Stomach (tissue), 9 donors: Measurements from ENCODE around the gene NRP2. TPM values are rescaled to one million over a fixed set of nuclear protein-coding genes. Genes with fewer than 3 reads are reported as not detected.
A peak's percentile ranks its signal among the peaks of the same experiment; 100 is the strongest.

Source experiments
- DNase-seq, 2 donors: peaks; one replicate each; pipeline versions ENCODE4 v3.0.0 to v3.0.0-alpha.2; 2013 to 2019
- H3K27ac ChIP-seq, 5 donors: fragments of 200-600 bp in 4 of 5; sonication (generic) in 4 of 5; one replicate each; pipeline ENCODE4 v1.5.1; 2013 to 2019; ENCODE audit warnings: mild to moderate bottlenecking in 1 of 5, moderate library complexity in 1 of 5
- H3K27me3 ChIP-seq, 3 donors: fragments of 200-600 bp; sonication (generic); one replicate each; pipeline ENCODE4 v1.5.1; 2017 to 2019; ENCODE audit warnings: mixed run types in 1 of 3
- H3K36me3 ChIP-seq, 4 donors: fragments of 200-600 bp; sonication (generic); 1 replicate in 3 of 4; 2 replicates in 1 of 4; pipeline ENCODE4 v1.5.1; 2016 to 2019
- H3K4me1 ChIP-seq, 4 donors: fragments of 200-600 bp; sonication (generic); one replicate each; pipeline ENCODE4 v1.5.1; 2016 to 2019
- H3K4me3 ChIP-seq, 4 donors: fragments of 200-600 bp; sonication (generic) in 3 of 4; one replicate each; pipeline ENCODE4 v1.5.1; 2016 to 2019; ENCODE audit warnings: mild to moderate bottlenecking in 1 of 4
- H3K9me3 ChIP-seq, 4 donors: fragments of 200-600 bp; sonication (generic); one replicate each; pipeline ENCODE4 v1.5.1; 2016 to 2019
- CTCF ChIP-seq, 7 experiments: fragments of 450-650 bp in 4 of 7; fragments of 200-600 bp in 3 of 7; sonication (generic) in 3 of 7; IDR thresholded peaks; one replicate each; pipeline ENCODE4 v1.5.1; 2016 to 2019; ENCODE audit warnings: antibody characterized with exemption in 7 of 7, control low read depth in 2 of 7, mild to moderate bottlenecking in 1 of 7
- EP300 ChIP-seq: sonication (generic); formaldehyde crosslinking; IDR thresholded peaks from one replicate; pipeline ENCODE4 v1.6.1; 2017; ENCODE audit warnings: antibody characterized with exemption
- POLR2A ChIP-seq, 4 donors: fragments of 450-650 bp; IDR thresholded peaks; one replicate each; pipeline ENCODE4 v1.6.1; 2016; ENCODE audit warnings: antibody characterized with exemption in 4 of 4, control low read depth in 2 of 4, mild to moderate bottlenecking in 1 of 4, moderate library complexity in 1 of 4
- POLR2AphosphoS5 ChIP-seq, 3 donors: sonication (generic); formaldehyde crosslinking; IDR thresholded peaks; one replicate each; pipeline ENCODE4 v1.6.1; 2016; ENCODE audit warnings: antibody characterized with exemption in 3 of 3
- WGBS, 5 donors: extraction: QIAGEN DNeasy Blood & Tissue Kit in 3 of 5; methylation state at CpG; one replicate each; pipeline versions ENCODE4 v1.1.5 to v1.1.7; 2013 to 2018; 5-methylcytosine and 5-hydroxymethylcytosine counted together
- intact Hi-C: fragments of 100-400 bp; cut with DNase I; formaldehyde crosslinking; loops from one replicate; pipeline ENCODE4 v1.15.1; 2023; ENCODE audit warnings: low total_unique reads
- polyA plus RNA-seq, 3 donors: library from polyadenylated mRNA; stranded (reverse); fragments of 200-250 nt; gene quantifications; one replicate each; pipeline ENCODE4 v1.2.3, GENCODE V29; 2013
- total RNA-seq, 5 donors: library from RNA; depleted of rRNA; stranded (reverse); fragments of >200 nt; gene quantifications; one replicate each; pipeline versions ENCODE4 v1.1.0 to v1.2.3, GENCODE V29; 2014 to 2016
- donor health status: healthy with polysubstance abuse.
- donor health status: Bipolar disorder and iron deficiency.
- donor health status: healthy.

NRP2 gene
- total and polyA plus RNA-seq, 8 donors = 0.92 to 166 (median 31.6) TPM

GRCh38 chr2:205740381-205740780, 58.1 kb downstream of the NRP2 start:
- no peak overlapping the region for H3K27ac ChIP-seq
- TF ChIP-seq POLR2A (IDR thresholded peaks at IDR 0.05) (no peak), CTCF (IDR thresholded peaks at IDR 0.05) (no peak), EP300 (no peak), POLR2AphosphoS5 (IDR thresholded peaks at IDR 0.05) (no peak)
- no peak for DNase-seq
- peaks cover 0 to 18% (median 9%) of the 10 kb centered on the region in 4 donors for H3K4me1 ChIP-seq
- WGBS, 5 donors = 92 to 98% (median 94%) methylated on average over 8 of the region's 8 CpGs
- no peaks in the 10 kb centered on the region for H3K27me3 ChIP-seq
- intact Hi-C loops = no loop called here
- peaks cover 26 to 95% (median 65%) of the 10 kb centered on the region in 4 donors for H3K36me3 ChIP-seq
- no peak overlapping the region for H3K4me3 ChIP-seq
- no peaks in the 10 kb centered on the region for H3K9me3 ChIP-seq

GRCh38 chr2:205741256-205741978, 59.1 kb downstream of the NRP2 start:
- Histone ChIP-seq H3K4me1 (peaks cover 0 to 25% (median 10%) of the 10 kb centered on the region in 4 donors), H3K36me3 (peaks cover 26 to 98% (median 76%) of the 10 kb centered on the region in 4 donors), H3K4me3 (no peak overlapping the region), H3K27ac (peak overlapping the region in 1 of 5 donors; percentile 2), H3K27me3 (no peaks in the 10 kb centered on the region), H3K9me3 (no peaks in the 10 kb centered on the region)
- TF ChIP-seq EP300 = no peak
- TF ChIP-seq POLR2AphosphoS5 (IDR thresholded peaks at IDR 0.05) = no peak
- no peak for TF ChIP-seq CTCF (IDR thresholded peaks at IDR 0.05)
- no peak for TF ChIP-seq POLR2A (IDR thresholded peaks at IDR 0.05)
- intact Hi-C loops = no loop called here
- 69 to 76% (median 70%) methylated on average over 4 of the region's 4 CpGs for WGBS, 5 donors
- DNase-seq = no peak

GRCh38 chr2:205743137-205743536, 60.8 kb downstream of the NRP2 start:
- Histone ChIP-seq H3K27me3 (no peaks in the 10 kb centered on the region), H3K4me3 (no peak overlapping the region), H3K9me3 (no peaks in the 10 kb centered on the region), H3K36me3 (peaks cover 26 to 97% (median 84%) of the 10 kb centered on the region in 4 donors), H3K27ac (no peak overlapping the region), H3K4me1 (peaks cover 0 to 33% (median 9%) of the 10 kb centered on the region in 4 donors)
- TF ChIP-seq CTCF (IDR thresholded peaks at IDR 0.05) = no peak
- no peak for TF ChIP-seq EP300
- TF ChIP-seq POLR2AphosphoS5 (IDR thresholded peaks at IDR 0.05) = no peak
- no peak for TF ChIP-seq POLR2A (IDR thresholded peaks at IDR 0.05)
- DNase-seq = no peak
- 96 to 97% (median 96%) methylated on average over 8 to 11 of the region's 11 CpGs for WGBS, 5 donors
- intact Hi-C loops = no loop called here

GRCh38 chr2:205744074-205744591, 61.8 kb downstream of the NRP2 start:
- Histone ChIP-seq H3K27me3 (no peaks in the 10 kb centered on the region), H3K4me1 (peaks cover 0 to 37% (median 12%) of the 10 kb centered on the region in 4 donors), H3K36me3 (peaks cover 26 to 95% (median 83%) of the 10 kb centered on the region in 4 donors), H3K27ac (peak overlapping the region in 2 of 5 donors; percentile 36 to 54), H3K4me3 (no peak overlapping the region), H3K9me3 (no peaks in the 10 kb centered on the region)
- 59 to 67% (median 61%) methylated on average over 7 of the region's 7 CpGs for WGBS, 5 donors
- DNase-seq = no peak
- intact Hi-C loops = no loop called here
- TF ChIP-seq POLR2A (IDR thresholded peaks at IDR 0.05) (no peak), EP300 (no peak), CTCF (IDR thresholded peaks at IDR 0.05) (no peak), POLR2AphosphoS5 (IDR thresholded peaks at IDR 0.05) (no peak)
